HL-60 (cell line): ENCODE data around the gene CFAP90.

Source experiments
- TF ChIP-seq, protein P1 (sequence below): IDR thresholded peaks from 2 replicates; pipeline ENCODE4 v1.6.1; 2012; ENCODE audit warnings: low read depth; ENCODE audit not compliant: insufficient replicate concordance
- TF ChIP-seq, protein P2 (sequence below): IDR thresholded peaks from one replicate; pipeline ENCODE4 v1.5.1; 2011; ENCODE audit warnings: low read length, control low read depth, inconsistent platforms; ENCODE audit not compliant: insufficient read depth

DNA sequence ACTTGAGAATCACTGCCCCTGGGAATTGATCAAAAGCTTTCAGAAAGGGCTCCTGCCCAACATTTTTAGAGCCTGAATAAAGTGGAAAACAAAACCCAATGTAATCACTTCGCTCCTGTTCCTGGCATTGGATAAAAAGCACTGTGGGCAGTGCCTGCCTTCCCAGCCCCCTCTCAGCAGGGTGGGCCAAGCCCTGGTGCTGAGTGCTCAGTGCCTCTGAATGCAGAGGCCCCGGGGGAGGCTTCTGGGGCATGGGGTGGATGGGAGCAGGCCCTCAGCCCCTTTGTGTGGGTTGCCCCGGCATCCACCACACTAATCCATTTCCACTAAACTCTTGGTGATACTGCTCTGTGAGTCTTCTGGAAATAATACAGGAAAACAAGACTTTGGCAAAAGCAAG is 55.6 kb downstream of the CFAP90 start:
- TF ChIP-seq, protein P1, sequence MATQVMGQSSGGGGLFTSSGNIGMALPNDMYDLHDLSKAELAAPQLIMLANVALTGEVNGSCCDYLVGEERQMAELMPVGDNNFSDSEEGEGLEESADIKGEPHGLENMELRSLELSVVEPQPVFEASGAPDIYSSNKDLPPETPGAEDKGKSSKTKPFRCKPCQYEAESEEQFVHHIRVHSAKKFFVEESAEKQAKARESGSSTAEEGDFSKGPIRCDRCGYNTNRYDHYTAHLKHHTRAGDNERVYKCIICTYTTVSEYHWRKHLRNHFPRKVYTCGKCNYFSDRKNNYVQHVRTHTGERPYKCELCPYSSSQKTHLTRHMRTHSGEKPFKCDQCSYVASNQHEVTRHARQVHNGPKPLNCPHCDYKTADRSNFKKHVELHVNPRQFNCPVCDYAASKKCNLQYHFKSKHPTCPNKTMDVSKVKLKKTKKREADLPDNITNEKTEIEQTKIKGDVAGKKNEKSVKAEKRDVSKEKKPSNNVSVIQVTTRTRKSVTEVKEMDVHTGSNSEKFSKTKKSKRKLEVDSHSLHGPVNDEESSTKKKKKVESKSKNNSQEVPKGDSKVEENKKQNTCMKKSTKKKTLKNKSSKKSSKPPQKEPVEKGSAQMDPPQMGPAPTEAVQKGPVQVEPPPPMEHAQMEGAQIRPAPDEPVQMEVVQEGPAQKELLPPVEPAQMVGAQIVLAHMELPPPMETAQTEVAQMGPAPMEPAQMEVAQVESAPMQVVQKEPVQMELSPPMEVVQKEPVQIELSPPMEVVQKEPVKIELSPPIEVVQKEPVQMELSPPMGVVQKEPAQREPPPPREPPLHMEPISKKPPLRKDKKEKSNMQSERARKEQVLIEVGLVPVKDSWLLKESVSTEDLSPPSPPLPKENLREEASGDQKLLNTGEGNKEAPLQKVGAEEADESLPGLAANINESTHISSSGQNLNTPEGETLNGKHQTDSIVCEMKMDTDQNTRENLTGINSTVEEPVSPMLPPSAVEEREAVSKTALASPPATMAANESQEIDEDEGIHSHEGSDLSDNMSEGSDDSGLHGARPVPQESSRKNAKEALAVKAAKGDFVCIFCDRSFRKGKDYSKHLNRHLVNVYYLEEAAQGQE = no peak
- TF ChIP-seq, protein P2, sequence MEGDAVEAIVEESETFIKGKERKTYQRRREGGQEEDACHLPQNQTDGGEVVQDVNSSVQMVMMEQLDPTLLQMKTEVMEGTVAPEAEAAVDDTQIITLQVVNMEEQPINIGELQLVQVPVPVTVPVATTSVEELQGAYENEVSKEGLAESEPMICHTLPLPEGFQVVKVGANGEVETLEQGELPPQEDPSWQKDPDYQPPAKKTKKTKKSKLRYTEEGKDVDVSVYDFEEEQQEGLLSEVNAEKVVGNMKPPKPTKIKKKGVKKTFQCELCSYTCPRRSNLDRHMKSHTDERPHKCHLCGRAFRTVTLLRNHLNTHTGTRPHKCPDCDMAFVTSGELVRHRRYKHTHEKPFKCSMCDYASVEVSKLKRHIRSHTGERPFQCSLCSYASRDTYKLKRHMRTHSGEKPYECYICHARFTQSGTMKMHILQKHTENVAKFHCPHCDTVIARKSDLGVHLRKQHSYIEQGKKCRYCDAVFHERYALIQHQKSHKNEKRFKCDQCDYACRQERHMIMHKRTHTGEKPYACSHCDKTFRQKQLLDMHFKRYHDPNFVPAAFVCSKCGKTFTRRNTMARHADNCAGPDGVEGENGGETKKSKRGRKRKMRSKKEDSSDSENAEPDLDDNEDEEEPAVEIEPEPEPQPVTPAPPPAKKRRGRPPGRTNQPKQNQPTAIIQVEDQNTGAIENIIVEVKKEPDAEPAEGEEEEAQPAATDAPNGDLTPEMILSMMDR = no peak
